HG02571 (cell line): ENCODE data around the gene MAPK8IP3.

Source experiments
- ATAC-seq: cut with Tn5 transposase; IDR thresholded peaks from one replicate; pipeline ENCODE4 v1.9.1; 2021; ENCODE audit warnings: mild to moderate bottlenecking, moderate library complexity; ENCODE audit not compliant: unreplicated experiment

Gene MAPK8IP3

GRCh38 chr16:1800701-1801100, 94.7 kb downstream of the MAPK8IP3 start:
- ATAC-seq, result no peak

DNA sequence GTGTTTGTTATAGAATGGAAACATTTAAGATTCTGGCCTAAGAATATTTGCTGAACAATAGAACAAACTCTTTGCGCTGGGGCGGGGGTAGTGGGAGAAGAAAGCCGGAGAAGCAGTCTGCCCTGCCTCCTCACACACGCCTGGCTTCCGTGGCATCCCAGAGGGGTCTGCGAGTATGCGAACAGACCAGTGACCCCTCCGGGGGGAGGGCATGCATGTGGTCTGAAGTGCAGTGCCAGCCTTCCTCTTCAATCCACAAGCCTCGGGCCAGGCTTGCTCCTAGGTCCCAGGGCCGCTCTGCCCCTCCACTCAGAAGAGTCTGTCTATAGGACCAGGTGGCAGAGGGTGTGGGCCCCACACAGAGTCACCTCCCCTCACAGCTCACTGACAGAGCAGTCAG, 101.6 kb downstream of the MAPK8IP3 start:
- no peak for ATAC-seq

- ATAC-seq, result no peak
Observed at GRCh38 chr16:1808691-1809090, 102.7 kb downstream of the MAPK8IP3 start.

DNA sequence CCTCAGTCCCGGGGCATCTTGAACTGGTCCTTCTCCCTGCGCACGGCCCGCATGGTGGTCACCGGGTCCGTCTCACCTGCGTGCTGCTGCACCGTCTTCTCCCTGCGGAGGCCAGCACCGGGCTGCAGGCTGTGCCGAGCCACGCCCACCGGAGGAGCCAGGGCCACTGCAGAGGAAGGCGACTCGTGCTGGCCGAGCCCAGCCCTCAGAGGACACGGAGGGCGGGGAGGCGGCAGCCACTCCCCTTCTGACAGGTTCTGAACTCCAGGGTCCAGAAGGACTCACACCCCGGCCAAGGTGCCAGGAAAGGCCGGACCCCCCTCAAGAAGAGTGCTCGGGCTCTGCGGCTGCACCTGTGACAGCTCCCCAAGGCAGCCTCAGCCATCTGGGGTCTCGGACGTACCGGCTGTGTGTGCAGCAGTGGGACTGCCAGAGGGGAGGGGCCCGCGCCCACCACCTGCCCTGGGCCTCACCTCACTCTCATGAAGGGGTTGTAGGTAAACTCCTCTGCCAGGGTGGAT, 103.3 kb downstream of the MAPK8IP3 start:
- ATAC-seq, result no peak

DNA sequence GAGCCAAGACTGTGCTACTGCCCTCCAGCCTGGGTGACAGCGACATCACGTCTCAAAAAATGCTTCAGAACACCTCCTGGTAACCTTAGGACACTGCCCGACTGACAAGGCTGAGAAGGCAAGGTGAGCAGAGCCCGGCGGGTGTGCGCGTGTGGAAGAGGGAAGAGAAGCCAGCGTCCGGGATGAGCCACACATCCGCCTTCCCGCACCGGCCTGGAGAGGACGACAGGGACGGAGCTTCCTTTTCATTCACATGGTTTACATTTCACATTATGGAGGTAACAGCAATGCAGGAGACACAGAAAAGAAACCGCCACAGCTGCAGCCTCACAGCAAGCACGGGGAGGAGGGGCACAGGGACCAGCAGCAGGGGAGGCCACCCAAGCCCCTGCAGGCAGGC, 104.1 kb downstream of the MAPK8IP3 start:
- ATAC-seq, result no peak

DNA sequence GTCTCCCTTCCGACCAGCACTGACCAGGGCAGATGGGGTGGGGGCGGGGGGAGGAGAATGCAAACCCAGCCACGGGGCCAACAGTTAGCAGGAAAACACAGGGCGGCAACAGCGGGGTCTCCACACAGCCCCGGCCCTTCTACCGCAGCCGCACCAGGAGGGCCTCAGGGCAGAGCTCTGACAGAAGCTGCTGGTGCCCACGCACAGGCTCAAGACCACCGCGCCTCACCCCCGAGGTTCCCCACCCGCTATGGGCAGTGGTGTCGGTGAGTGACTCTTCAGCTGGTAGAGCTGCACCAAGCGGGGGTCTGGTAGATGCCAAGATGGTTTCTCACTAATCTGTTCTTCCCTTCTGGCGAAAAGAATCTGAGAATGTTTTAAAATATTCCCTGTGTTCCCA, 104.5 kb downstream of the MAPK8IP3 start:
- no peak for ATAC-seq

DNA sequence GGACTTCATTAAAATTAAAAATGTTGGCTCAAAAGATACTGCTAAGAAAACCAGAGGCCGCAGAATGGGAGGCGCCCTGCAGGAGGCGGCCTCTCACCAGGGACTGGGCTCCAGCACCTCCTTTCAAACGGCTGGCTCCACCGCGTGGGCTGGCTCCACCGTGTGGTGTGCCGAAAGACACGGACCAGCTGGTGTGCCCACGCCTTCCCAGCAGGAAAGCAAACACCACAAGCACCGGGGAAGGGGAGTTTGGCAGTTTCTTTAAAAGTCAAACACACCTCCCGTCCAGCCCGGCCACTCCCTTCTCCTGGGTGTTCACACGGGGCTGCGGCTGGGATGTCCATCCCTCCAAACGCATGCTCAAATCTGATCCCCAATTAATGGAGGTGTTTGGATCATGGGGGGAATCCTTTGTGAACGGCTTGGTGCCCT, 106.8 kb downstream of the MAPK8IP3 start:
- no peak for ATAC-seq

DNA sequence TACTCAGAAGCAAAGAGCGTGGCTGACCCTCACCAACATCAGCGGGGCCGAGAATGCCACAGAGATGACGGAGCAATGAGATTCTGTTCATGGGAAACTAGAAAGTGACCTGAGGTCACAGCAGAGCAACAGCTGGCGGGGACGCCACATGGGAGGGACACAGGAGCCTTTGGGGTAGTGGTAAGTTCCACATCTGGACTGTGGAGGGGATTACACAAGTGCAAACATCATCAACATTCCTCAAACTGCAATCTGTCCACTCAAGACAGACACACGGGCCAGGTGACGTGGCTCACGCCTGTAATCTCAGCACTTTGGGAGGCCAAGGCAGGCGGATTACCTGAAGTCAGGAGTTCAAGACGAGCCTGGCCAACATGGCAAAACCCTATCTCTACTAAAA, 109.5 kb downstream of the MAPK8IP3 start:
- no peak for ATAC-seq

DNA sequence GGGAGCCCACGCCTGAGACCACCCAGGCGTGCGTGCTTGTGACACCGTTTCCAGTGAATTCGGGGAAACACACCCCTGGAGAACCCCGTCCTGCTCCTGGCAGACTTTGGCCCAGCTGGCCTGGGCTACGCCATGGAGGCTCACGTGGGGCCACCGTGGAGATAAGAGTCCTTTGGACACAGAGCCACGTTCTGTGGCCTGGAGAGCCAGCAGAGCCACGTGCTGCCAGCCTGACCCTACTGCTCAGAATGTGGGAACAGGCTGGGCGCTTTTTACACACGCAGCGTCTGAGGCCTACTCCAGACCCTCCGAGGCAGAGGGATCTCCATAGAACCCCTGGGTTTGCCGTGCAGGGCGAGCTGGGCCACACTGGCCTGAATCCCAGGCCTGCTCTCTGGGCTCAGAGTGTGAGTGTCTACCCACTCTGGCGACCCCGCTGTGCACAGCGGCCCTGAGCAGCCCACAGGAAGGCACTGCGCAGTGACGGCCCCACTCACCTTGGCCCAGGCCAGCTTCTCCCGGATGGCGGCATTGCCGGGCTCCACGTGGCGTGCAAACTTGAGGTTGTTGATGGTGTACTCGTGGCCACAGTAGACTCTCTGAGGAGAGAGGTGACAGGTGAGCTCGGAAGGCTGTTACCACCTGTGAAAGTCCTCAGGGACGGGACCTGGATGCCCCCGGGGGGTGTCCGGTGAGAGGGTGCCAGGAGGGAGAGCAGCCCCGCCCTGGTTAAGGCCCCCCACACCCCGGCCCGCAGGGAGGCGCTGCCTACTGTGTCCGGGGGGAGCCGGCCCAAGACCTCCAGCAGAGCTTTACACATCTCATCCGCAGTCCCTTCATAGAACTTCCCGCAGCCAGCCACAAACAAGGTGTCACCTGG, 110.6 kb downstream of the MAPK8IP3 start:
- no peak for ATAC-seq

GRCh38 chr16:1817276-1817589, 111.2 kb downstream of the MAPK8IP3 start:
- ATAC-seq, result no peak

GRCh38 chr16:1817716-1818115, 111.7 kb downstream of the MAPK8IP3 start:
- no peak for ATAC-seq

GRCh38 chr16:1818204-1818872, 112.3 kb downstream of the MAPK8IP3 start:
- no peak for ATAC-seq

- ATAC-seq, result no peak
Observed at GRCh38 chr16:1818873-1819525, 113.0 kb downstream of the MAPK8IP3 start.

GRCh38 chr16:1819611-1820010, 113.6 kb downstream of the MAPK8IP3 start:
- no peak for ATAC-seq
